ENCODE measurements around the gene MYRIP.

DNA sequence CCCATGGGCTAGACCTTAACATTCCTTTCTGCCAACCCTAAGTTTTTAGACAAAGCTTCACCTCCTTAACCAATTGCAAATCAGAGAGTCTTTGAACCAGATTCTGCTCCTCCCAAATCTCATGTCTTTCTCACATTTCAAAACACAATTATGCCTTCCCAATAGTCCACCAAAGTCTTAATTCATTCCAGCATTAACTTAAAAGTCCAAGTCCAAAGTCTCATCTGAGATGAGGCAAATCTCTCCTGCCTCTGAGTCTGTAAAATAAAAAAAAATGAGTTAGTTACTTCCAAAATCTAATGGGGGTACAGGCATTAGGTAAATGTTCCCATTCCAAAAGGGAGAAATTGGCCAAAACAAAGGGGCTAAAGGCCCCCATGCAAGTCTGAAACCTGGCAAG lies 43.8 kb upstream of the MYRIP start:
- TF ChIP-seq ZFX (IDR thresholded peaks at IDR 0.05), result no peak
- TF ChIP-seq, protein P1, sequence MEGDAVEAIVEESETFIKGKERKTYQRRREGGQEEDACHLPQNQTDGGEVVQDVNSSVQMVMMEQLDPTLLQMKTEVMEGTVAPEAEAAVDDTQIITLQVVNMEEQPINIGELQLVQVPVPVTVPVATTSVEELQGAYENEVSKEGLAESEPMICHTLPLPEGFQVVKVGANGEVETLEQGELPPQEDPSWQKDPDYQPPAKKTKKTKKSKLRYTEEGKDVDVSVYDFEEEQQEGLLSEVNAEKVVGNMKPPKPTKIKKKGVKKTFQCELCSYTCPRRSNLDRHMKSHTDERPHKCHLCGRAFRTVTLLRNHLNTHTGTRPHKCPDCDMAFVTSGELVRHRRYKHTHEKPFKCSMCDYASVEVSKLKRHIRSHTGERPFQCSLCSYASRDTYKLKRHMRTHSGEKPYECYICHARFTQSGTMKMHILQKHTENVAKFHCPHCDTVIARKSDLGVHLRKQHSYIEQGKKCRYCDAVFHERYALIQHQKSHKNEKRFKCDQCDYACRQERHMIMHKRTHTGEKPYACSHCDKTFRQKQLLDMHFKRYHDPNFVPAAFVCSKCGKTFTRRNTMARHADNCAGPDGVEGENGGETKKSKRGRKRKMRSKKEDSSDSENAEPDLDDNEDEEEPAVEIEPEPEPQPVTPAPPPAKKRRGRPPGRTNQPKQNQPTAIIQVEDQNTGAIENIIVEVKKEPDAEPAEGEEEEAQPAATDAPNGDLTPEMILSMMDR (conservative IDR thresholded peaks at IDR 0.05), result no peak

Data from C4-2B (cell line).